Right lung (tissue), 5 donors: Measurements from ENCODE around the gene PFKFB3. TPM values are rescaled to one million over a fixed set of nuclear protein-coding genes. Genes with fewer than 3 reads are reported as not detected.

Experiments used
- DNase-seq, 2 donors: peaks; one replicate each; pipeline ENCODE4 v3.0.0-alpha.2; 2013
- polyA plus RNA-seq, 5 donors: library from polyadenylated mRNA; unstranded; fragments of 120-200 nt; gene quantifications; one replicate each; pipeline versions ENCODE4 v1.2.1 to v1.2.3, GENCODE V29; 2013; ENCODE audit warnings: inconsistent platforms in 1 of 5, low replicate concordance in 1 of 5; ENCODE audit not compliant: insufficient read length in 5 of 5, insufficient read depth in 1 of 5

The PFKFB3 gene
- polyA plus RNA-seq, 5 donors: 12.7 to 23.4 (median 19.8) TPM

GRCh38 chr10:6300106-6300783, 97.5 kb downstream of the PFKFB3 start:
- DNase-seq: no peak

- DNase-seq: no peak
Observed at GRCh38 chr10:6300784-6301460, 98.2 kb downstream of the PFKFB3 start.

GRCh38 chr10:6301488-6302075, 98.8 kb downstream of the PFKFB3 start:
- no peak for DNase-seq

Other genes with a start within 250 kb of the PFKFB3 start
- gene IL15RA, start 225.4 kb upstream of the PFKFB3 start, polyA plus RNA-seq: 1 to 10 TPM; 4.3 to 8.6 (median 5.9) TPM
- gene IL2RA, start 140.6 kb upstream of the PFKFB3 start, polyA plus RNA-seq: under 1 TPM; 0.06 to 0.27 (median 0.18) TPM
- 100 to 1,000 TPM; 157 to 211 (median 190) TPM for gene RBM17, start 113.9 kb upstream of the PFKFB3 start, polyA plus RNA-seq